IMR-90 (cell line): ENCODE data around the gene AMIGO3. TPM values are rescaled to one million over a fixed set of nuclear protein-coding genes. Genes with fewer than 3 reads are reported as not detected.

Source experiments
- ATAC-seq: fragments of 200-7000 bp; cut with Tn5 transposase; 2 replicates; pipeline ENCODE4 v1.9.1; 2020; ENCODE audit warnings: low read depth, mild to moderate bottlenecking, moderate library complexity
- BruUV-seq: library from RNA; stranded (reverse); fragments of 400-500 nt; replicated peaks from 2 replicates; lab custom pipeline; 2021; lab: Mats Ljungman, UMichigan
- CTCF ChIA-PET: fragments of 300-600 bp; formaldehyde crosslinking; extraction: SDS; loops from one replicate; lab custom pipeline; 2021; ENCODE audit warnings: antibody characterized with exemption; lab: Yijun Ruan, JAX
- POLR2A ChIA-PET: fragments of 300-600 bp; sonication (Branson Sonifier 250); formaldehyde crosslinking; loops from one replicate; lab custom pipeline; 2022; ENCODE audit warnings: antibody characterized with exemption; ENCODE audit not compliant: unreplicated experiment; lab: Charles Lee
- DNase-seq: peaks from one replicate; pipeline ENCODE4 v3.0.0; 2013
- H2AFZ ChIP-seq: replicated peaks from 2 replicates; pipeline ENCODE3; 2013; ENCODE audit warnings: low read length, mild to moderate bottlenecking; ENCODE audit not compliant: poor library complexity
- H2AK5ac ChIP-seq: 2 replicates; pipeline ENCODE4 v1.6.1; 2013; ENCODE audit warnings: low read depth, low read length, inconsistent platforms
- H2AK9ac ChIP-seq: replicated peaks from 2 replicates; pipeline ENCODE3; 2013; ENCODE audit warnings: mild to moderate bottlenecking, low read depth, low read length, moderate library complexity; ENCODE audit not compliant: poor library complexity
- H2BK120ac ChIP-seq: 2 replicates; pipeline ENCODE4 v1.6.1; 2013; ENCODE audit warnings: low read depth, low read length, inconsistent platforms
- H2BK15ac ChIP-seq: 3 replicates; pipeline ENCODE4 v1.6.1; 2013; ENCODE audit warnings: low read depth, low read length, inconsistent platforms
- H2BK20ac ChIP-seq: 2 replicates; pipeline ENCODE4 v1.6.1; 2013; ENCODE audit warnings: low read depth, mild to moderate bottlenecking, inconsistent platforms, low read length, moderate library complexity
- H2BK5ac ChIP-seq: 2 replicates; pipeline ENCODE4 v1.6.1; 2013; ENCODE audit warnings: mild to moderate bottlenecking, low read depth, low read length, inconsistent platforms; ENCODE audit not compliant: poor library complexity, severe bottlenecking
- H3K14ac ChIP-seq: replicated peaks from 2 replicates; pipeline ENCODE4 v1.6.1; 2013; ENCODE audit warnings: low read depth, low read length, inconsistent platforms
- H3K18ac ChIP-seq: 2 replicates; pipeline ENCODE4 v1.6.1; 2013; ENCODE audit warnings: low read depth, low read length, control low read depth
- H3K23ac ChIP-seq: 2 replicates; pipeline ENCODE4 v1.6.1; 2013; ENCODE audit warnings: low read depth, low read length, inconsistent platforms
- H3K27ac ChIP-seq: 2 replicates; pipeline ENCODE4 v1.5.1; 2013; ENCODE audit warnings: mild to moderate bottlenecking, control low read depth, low read length; ENCODE audit not compliant: insufficient read depth
- H3K27me3 ChIP-seq: 2 replicates; pipeline ENCODE4 v1.6.1; 2013; ENCODE audit warnings: low read length; ENCODE audit not compliant: control insufficient read depth, insufficient read depth
- H3K36me3 ChIP-seq: 2 replicates; pipeline ENCODE4 v1.6.1; 2013; ENCODE audit warnings: low read length, mixed read lengths; ENCODE audit not compliant: control insufficient read depth, insufficient read depth
- H3K4ac ChIP-seq: 2 replicates; pipeline ENCODE4 v1.6.1; 2013; ENCODE audit warnings: low read depth, low read length, inconsistent platforms
- H3K4me1 ChIP-seq: 2 replicates; pipeline ENCODE4 v1.6.1; 2013; ENCODE audit warnings: low read length, mixed read lengths; ENCODE audit not compliant: control insufficient read depth, insufficient read depth
- H3K4me2 ChIP-seq: 2 replicates; pipeline ENCODE4 v1.6.1; 2013; ENCODE audit warnings: low read depth, mild to moderate bottlenecking, control low read depth, low read length, moderate library complexity
- H3K4me3 ChIP-seq: 2 replicates; pipeline ENCODE4 v1.5.1; 2013; ENCODE audit warnings: low read depth, mild to moderate bottlenecking, control low read depth, low read length, moderate library complexity; ENCODE audit not compliant: insufficient read depth
- H3K56ac ChIP-seq: 2 replicates; pipeline ENCODE4 v1.6.1; 2013; ENCODE audit warnings: low read length, inconsistent platforms; ENCODE audit not compliant: insufficient read depth; ENCODE audit errors: extremely low read depth
- H3K79me1 ChIP-seq, 2 experiments: 2 replicates each; pipeline ENCODE4 v1.6.1; 2013; ENCODE audit warnings: low read length in 2 of 2, inconsistent platforms in 1 of 2, low read depth in 1 of 2
- H3K9ac ChIP-seq: 2 replicates; pipeline ENCODE4 v1.6.1; 2013; ENCODE audit warnings: low read depth, low read length, control low read depth
- H3K9me1 ChIP-seq: 2 replicates; pipeline ENCODE4 v1.6.1; 2013; ENCODE audit warnings: low read length, inconsistent platforms; ENCODE audit not compliant: insufficient read depth
- H3K9me3 ChIP-seq: 2 replicates; pipeline ENCODE4 v1.6.1; 2013; ENCODE audit warnings: low read length; ENCODE audit not compliant: control insufficient read depth, insufficient read depth
- H4K20me1 ChIP-seq: 2 replicates; pipeline ENCODE4 v1.6.1; 2013; ENCODE audit warnings: low read length, inconsistent platforms; ENCODE audit not compliant: insufficient read depth
- H4K5ac ChIP-seq: 2 replicates; pipeline ENCODE4 v1.6.1; 2013; ENCODE audit warnings: mild to moderate bottlenecking, low read depth, low read length, control low read depth
- H4K8ac ChIP-seq, 2 experiments: 2 replicates each; pipeline ENCODE4 v1.6.1; 2013; ENCODE audit warnings: low read depth in 2 of 2, low read length in 2 of 2, control low read depth in 1 of 2, inconsistent platforms in 1 of 2
- H4K91ac ChIP-seq: 2 replicates; pipeline ENCODE4 v1.6.1; 2013; ENCODE audit warnings: low read depth, low read length, inconsistent platforms; ENCODE audit not compliant: insufficient read depth
- CHD1 ChIP-seq: IDR thresholded peaks from 2 replicates; pipeline ENCODE4 v1.6.1; 2012; ENCODE audit warnings: low read depth, low read length, improper control_type of control experiment
- FOS ChIP-seq: fragments of 150-350 bp; IDR thresholded peaks from 2 replicates; pipeline ENCODE4 v1.6.1; 2016; ENCODE audit warnings: low read depth, low read length
- MAZ ChIP-seq: IDR thresholded peaks from 2 replicates; pipeline ENCODE4 v1.6.1; 2012; ENCODE audit warnings: low read depth, mild to moderate bottlenecking, low read length, improper control_type of control experiment, moderate library complexity, borderline replicate concordance
- MXI1 ChIP-seq: IDR thresholded peaks from 2 replicates; pipeline ENCODE4 v1.6.1; 2012; ENCODE audit warnings: low read depth, mild to moderate bottlenecking, low read length, moderate library complexity, borderline replicate concordance
- RCOR1 ChIP-seq: IDR thresholded peaks from 2 replicates; pipeline ENCODE4 v1.6.1; 2012; ENCODE audit warnings: mild to moderate bottlenecking, low read length, improper control_type of control experiment; ENCODE audit not compliant: insufficient replicate concordance
- WGBS, 2 experiments: methylation state at CpG; one replicate each; pipeline versions ENCODE4 v1.1.5 to v1.1.7; 2013; ENCODE audit warnings: missing lambda C conversion rate in 2 of 2; ENCODE audit not compliant: insufficient read length in 1 of 2; ENCODE audit errors: extremely low coverage in 2 of 2; 5-methylcytosine and 5-hydroxymethylcytosine counted together
- dilution Hi-C: fragments of 300-500 bp; cut with HindIII; formaldehyde crosslinking; loops from one replicate; pipeline ENCODE4 v1.14.3; 2018; ENCODE audit warnings: low sequenced_read_pairs; ENCODE audit not compliant: unreplicated experiment
- in situ Hi-C: fragments of 300-500 bp; cut with MboI; formaldehyde crosslinking; loops from 3 replicates; pipeline ENCODE4 v1.14.3; 2019; ENCODE audit warnings: low sequenced_read_pairs, inconsistent platforms, mixed read lengths
- intact Hi-C: fragments of 100-400 bp; cut with micrococcal nuclease; formaldehyde crosslinking; loops from 2 replicates; pipeline ENCODE4 v1.10.0; 2022
- polyA plus RNA-seq, 3 experiments: library from polyadenylated mRNA; depleted of rRNA; stranded (reverse); fragments of >200 nt; gene quantifications; 2 replicates each; pipeline ENCODE4 v1.2.3, GENCODE V29; 2012; ENCODE audit warnings: low replicate concordance in 1 of 3
- total RNA-seq: library from RNA; depleted of rRNA; stranded (reverse); fragments of >200 nt; gene quantifications from 2 replicates; pipeline ENCODE4 v1.2.3, GENCODE V29; 2012
- TF ChIP-seq, protein P1 (sequence below): fragments of 150-350 bp; IDR thresholded peaks from 2 replicates; pipeline ENCODE4 v1.6.1; 2017; ENCODE audit warnings: mild to moderate bottlenecking, antibody characterized with exemption, low read length, low read depth
- TF ChIP-seq, protein P2 (sequence below): conservative IDR thresholded peaks from 2 replicates; pipeline ENCODE4 v1.5.1; 2012; ENCODE audit warnings: mild to moderate bottlenecking, low read depth, low read length, improper control_type of control experiment

Gene AMIGO3
- total and polyA plus RNA-seq, 2 of the 4 experiments (the other 2 are of a cell fraction) = 1.5 TPM; not detected in 1

GRCh38 chr3:49718858-49719213, 648 bp downstream of the AMIGO3 start:
- WGBS, 2 experiments = 22% methylated on average over 32 of the region's 33 CpGs; no CpG with 5 or more reads in 1 of the 2 experiments
- Histone ChIP-seq H2BK20ac (no peak overlapping the region), H4K20me1 (peaks cover 31% of the 10 kb centered on the region), H2AK5ac (peak overlapping the region; percentile 46; the same call in 1 of the 2 replicates), H3K27me3 (no peaks in the 10 kb centered on the region), H3K14ac (no peak overlapping the region), H4K8ac (no peak overlapping the region), H2BK120ac (no peak overlapping the region), H3K9ac (0 out of 2 replicates have a peak overlapping the region, but pooled peaks have one; percentile 65), H3K56ac (no peak overlapping the region), H3K9me3 (no peaks in the 10 kb centered on the region), H2AK9ac (peak overlapping the region; percentile 91), H3K27ac (no peak overlapping the region), H3K23ac (no peak overlapping the region), H3K4me1 (peaks cover 13% of the 10 kb centered on the region), H3K9me1 (peaks cover 5% of the 10 kb centered on the region; the same call in 1 of the 2 replicates), H3K4me2 (peak overlapping the region; percentile 98), H3K18ac (no peak overlapping the region), H3K36me3 (peaks cover 31% of the 10 kb centered on the region), H4K91ac (no peak overlapping the region), H2BK5ac (no peak overlapping the region), H3K4ac (no peak overlapping the region), H2BK15ac (no peak overlapping the region), H4K5ac (no peak overlapping the region), H3K4me3 (peak overlapping the region; percentile 69), H3K79me1 (peaks cover 15 to 38% of the 10 kb centered on the region in 2 experiments; a peak in 3 of 4 replicates), H2AFZ (peak overlapping the region; percentile 95)
- in situ Hi-C loops (no loop called here), intact Hi-C loops (loop anchor here (1.0 kb wide), 1 partner anchor 120 kb away; no protein-coding TSS in a partner anchor), dilution Hi-C loops (no loop called here)
- ChIA-PET CTCF (interaction anchor here (1.0 to 3.3 kb wide), 3 partner anchors 121 to 187 kb away, joined by 3 to 9 read pairs (median 3); no protein-coding TSS in a partner anchor), POLR2A (interaction anchor here (0.8 kb wide), 1 partner anchor 41 kb away, joined by 5 read pairs; no protein-coding TSS in a partner anchor)
- BruUV-seq = no TSS peak
- no peak for DNase-seq
- ATAC-seq = no peak
- TF ChIP-seq CHD1 (no peak), MXI1 (no peak), MAZ (no peak), FOS (no peak), RCOR1 (no peak)
- TF ChIP-seq, protein P1, sequence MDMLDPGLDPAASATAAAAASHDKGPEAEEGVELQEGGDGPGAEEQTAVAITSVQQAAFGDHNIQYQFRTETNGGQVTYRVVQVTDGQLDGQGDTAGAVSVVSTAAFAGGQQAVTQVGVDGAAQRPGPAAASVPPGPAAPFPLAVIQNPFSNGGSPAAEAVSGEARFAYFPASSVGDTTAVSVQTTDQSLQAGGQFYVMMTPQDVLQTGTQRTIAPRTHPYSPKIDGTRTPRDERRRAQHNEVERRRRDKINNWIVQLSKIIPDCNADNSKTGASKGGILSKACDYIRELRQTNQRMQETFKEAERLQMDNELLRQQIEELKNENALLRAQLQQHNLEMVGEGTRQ = no peak
- TF ChIP-seq, protein P2, sequence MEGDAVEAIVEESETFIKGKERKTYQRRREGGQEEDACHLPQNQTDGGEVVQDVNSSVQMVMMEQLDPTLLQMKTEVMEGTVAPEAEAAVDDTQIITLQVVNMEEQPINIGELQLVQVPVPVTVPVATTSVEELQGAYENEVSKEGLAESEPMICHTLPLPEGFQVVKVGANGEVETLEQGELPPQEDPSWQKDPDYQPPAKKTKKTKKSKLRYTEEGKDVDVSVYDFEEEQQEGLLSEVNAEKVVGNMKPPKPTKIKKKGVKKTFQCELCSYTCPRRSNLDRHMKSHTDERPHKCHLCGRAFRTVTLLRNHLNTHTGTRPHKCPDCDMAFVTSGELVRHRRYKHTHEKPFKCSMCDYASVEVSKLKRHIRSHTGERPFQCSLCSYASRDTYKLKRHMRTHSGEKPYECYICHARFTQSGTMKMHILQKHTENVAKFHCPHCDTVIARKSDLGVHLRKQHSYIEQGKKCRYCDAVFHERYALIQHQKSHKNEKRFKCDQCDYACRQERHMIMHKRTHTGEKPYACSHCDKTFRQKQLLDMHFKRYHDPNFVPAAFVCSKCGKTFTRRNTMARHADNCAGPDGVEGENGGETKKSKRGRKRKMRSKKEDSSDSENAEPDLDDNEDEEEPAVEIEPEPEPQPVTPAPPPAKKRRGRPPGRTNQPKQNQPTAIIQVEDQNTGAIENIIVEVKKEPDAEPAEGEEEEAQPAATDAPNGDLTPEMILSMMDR = no peak
